Fibroblast of skin of back (primary cell): ENCODE measurements around the gene CCNH. TPM values are rescaled to one million over a fixed set of nuclear protein-coding genes. Genes with fewer than 3 reads are reported as not detected.

ENCODE experiments used
- DNase-seq: peaks from one replicate; pipeline ENCODE4 v3.0.0-alpha.2; 2013
- polyA plus RNA-seq, 2 experiments: library from polyadenylated mRNA; unstranded; fragments of 120-200 nt; gene quantifications; one replicate each; pipeline ENCODE4 v1.2.1, GENCODE V29; 2013; ENCODE audit not compliant: insufficient read length in 2 of 2

The CCNH gene
- polyA plus RNA-seq (2013, experiment 1 of 2; ENCODE audit: insufficient read length), result 29.8 TPM
- polyA plus RNA-seq (2013, experiment 2 of 2; ENCODE audit: insufficient read length), result 27.3 TPM

DNA sequence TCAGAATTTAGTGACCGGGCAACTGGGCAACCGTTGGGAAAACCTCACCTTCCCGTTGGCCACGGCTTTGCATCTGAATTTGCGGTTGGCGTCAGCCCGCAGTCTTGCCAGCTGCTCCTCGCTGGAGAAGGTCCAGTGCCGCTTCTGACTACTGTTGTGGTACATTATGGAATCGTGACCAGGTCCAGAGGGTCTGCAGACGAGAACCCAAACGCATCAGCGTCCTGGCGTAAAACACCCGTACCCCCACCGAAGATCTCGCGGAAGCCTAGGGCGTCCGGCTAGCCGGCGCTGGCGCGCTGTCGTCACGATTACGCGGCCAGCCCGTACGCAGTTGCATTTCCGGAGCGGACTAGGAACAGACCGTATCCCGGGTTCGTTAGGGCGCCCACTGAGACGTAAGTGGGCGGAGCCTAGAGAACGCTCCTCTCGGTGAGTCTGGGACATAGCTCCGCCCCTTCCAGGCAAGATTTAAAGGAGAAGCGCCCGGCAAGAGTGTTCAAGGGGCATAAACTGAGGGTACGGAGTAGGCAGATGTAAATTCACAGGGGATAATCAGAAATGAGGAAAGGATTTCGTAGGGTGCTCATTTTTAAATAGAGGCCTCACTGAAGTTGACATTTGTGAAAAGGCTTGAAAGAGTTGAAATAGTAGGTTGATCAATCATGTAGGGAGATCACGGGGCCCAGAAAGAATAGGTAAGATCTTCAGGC lies at the start of gene CCNH:
CCNH (minus strand) TSS at position 301 of the 713 bp plus-strand sequence; CDS start at position 165, 136 bp downstream.
- peak; percentile 98 for DNase-seq

DNA sequence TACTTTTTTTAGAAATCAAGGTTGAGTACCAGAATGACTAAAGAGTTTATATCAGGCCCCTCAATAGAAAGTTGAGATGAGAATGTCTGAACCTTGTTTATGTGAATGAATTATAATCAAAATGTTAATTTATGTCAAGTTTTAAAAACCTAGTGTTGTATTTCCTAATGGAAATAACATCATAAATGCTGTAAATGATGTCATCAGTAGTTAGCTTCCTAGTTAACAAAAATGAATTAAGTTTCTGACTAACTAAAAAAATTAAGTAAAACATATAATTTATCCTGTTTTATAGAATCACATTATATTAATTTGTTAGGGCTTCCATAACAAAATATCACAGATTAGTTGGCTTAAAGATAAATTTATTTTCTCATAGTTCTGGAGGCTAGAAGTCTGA lies 45.0 kb upstream of the CCNH start:
- DNase-seq, result no peak

DNA sequence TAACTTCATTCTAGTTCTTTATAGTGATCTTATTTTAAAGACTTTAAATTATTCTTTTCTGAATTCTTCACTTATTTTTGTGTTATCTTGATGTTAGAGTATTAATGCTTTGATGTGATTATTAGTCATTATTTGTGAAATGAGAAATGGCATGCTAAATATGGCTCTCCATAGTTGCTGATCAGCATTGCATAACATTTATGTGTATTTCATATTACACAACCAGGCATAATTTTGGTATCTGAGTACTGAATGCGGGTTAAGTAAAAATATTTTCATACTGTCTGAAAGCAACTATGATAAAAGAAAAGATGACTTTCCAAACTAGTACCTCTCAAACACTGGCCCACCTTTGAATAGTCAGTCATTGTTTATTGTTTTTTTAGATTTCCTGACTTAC lies 41.1 kb upstream of the CCNH start:
- DNase-seq, result no peak

DNA sequence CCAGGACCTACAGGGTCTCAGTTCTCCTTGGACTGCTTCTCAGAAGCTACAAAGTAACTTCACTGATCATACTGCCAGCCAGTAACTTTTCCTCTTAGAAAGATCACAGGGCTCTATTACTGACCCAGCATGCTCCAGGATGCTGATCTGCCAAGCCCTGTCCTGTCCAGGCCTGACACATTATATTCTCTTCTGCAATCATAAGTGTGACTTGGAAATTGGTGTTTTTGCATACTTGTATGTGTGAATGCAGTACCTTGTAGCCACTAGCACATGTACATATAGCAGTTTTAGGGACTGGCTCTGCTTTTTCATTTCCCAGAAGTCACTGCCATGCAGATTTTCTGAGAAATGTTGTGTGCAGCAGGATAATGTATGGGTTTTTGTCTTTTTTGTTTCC lies 40.1 kb upstream of the CCNH start:
- DNase-seq, result no peak

DNA sequence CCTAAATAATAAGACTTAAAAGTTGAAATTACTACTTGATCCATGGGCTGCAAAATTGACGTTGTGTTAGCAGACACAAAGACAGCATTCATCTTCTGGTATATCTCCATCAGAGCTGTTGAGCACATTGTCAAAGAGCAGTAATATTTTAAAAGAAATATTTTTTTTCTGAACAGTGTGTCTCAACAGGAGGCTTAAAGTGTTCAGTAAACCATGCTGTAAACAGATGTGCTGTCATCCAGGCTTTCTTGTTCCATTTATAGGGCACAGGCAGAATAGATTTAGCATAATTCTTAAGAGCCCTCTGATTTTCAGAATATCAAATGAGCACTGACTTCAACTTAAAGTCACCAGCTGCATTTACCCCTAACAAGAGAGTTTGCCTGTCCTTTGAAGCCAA lies 29.7 kb upstream of the CCNH start:
- DNase-seq, result no peak

DNA sequence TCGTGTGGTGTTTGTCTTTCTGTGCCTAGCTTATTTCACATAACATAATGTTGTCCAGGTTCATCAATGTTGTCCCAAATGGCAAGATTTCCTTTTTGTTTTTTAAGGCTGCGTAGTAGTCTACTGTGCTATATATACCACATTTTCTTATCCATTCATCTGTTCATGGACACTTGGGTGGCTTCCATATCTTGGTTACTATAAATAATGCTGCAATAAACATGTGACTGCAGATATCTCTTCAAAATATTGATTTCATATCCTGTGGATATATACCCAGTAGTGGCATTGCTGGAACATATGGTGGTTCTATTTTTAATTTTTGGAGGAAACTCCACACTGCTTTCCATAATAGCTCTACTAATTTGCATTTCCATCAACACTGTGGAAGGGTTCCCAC lies 25.5 kb upstream of the CCNH start:
- no peak for DNase-seq

DNA sequence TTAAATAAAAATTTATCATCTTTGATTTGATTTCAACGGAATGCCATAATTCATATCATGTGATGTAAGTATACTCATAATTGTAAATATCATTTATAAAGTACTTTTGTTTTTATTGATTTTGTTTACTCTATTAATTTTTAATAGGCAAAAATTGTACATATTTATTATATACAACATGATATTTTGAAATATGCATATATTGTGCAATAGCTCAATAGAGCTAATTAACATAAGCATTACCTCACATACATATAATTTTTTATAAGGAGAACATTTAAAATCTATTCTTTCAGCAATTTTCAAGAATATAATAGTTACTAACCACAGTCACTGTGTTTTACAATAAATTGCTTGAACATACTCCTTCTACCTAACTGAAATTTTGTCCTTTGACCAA lies 25.0 kb upstream of the CCNH start:
- DNase-seq, result no peak

DNA sequence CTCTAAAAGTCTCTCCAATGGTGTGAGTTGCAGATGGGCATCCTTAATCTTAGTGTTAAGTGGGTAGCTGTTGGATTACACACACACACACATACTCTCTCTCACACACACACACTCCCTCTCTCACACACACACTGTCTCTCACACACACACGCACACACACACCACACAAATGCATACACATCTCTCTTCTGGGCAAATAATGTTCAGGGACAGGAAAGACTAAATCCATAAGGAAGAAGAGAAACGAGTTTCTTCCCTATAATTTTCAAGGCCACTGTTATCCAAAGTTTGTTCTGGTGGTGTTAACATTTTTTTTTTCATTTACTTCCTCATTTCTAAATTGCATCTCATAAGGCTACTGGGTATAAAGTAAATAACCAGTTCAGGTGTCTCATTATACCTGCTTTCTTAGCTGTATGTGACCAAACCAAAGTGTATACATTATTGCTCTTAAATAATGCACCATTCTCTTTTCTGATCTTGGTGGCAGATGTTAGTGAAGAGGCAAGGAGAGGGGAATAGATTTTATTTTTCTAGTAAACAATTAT lies 22.5 kb upstream of the CCNH start:
- no peak for DNase-seq

DNA sequence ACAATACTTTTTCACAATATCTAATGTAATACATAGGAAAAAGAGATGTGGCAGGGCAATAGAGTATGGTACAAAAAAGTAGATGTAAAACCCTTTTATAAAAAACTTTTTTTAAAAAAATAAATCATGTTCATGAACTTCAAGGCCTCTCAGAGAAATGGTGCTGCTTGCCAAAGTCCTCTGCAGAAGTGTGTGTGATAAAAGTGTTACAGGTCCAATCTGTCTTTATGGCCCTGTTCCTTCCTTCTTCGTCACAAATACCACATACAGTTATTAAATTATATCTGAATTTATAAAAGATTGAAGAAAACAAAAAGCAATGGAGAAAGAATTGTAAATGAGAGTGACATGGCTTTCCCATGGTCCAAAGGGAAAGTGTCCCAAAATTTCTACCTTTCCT lies 21.7 kb upstream of the CCNH start:
- DNase-seq, result no peak

DNA sequence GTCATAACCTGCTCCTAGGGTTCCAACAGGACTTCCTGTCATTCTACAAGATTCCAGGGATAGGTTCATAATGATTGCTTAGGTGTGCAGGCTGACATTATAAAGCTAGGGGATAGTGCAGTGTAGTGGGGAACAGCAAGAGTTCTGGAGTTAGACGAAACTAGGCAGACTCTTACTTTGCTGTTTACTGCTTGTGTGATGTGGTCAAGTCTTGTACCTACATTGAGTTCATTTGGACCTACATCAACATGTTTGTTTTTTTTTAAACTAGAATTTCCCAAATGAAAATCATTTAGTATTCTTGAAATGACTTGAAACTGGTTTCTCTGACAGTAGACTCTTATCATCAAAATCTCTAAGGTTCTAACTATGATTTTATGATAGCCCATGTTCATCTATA lies 21.2 kb upstream of the CCNH start:
- no peak for DNase-seq

DNA sequence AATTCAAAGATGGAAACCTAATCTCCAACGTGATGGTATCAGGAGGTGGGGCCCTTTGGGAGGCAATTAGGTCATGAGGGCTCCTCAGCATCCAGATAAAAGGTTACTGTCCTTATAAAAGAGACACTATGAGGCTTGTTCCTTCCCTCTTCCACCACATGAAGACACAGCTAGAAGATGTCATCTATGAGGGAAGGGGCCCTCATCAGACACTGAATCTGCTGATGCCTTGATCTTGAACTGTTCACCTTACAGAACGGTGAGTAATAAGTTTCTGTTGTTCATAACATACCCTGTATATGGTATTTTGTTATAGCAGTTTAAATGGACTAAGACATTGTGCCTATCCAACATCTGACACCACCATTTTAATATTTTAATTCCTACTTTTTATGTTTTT lies 19.7 kb upstream of the CCNH start:
- no peak for DNase-seq

DNA sequence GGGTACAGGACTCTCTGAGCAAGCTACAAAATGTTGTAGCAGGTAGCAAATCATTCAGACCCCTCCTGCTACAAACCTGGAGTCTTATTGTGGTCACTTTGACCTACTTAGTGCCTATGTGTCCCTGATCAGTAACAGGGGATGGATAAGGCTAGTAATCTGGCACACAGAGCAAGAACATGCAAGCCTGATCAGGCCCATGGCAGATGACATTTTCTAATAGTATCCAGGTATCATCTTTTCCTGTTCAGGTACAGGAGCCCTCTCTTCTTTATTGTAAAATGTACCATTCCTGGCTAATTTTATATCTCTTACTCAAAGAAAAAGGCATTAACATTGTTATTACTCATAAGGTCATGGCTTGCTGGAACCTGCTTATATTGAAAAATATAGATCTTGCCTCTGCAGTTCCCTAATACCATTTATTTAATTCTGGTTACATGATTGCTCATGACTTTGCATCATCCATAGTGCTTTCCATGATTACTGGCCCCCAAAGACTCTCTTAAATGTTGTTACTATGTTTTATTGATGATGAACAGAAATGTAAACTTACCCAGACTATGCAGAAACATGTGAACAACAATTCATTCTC lies 18.2 kb upstream of the CCNH start:
- no peak for DNase-seq

DNA sequence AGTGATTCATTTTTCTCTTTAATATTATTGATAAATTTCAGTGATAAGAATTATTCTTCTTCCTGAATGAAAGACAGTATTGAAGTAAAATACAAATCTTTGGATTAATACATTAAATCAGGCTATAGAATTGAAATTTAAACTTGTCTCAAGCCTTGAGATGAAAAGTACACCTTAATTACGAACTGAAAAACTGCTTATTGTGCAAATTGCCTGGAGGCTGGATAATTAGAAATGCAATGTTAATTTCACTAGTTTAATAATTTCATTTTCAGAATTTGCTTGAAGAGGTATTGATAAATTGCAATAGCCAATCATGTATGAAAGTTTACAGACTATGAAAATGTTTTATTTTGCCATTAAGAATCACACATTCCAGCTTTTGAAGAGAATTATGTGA lies 11.0 kb upstream of the CCNH start:
- DNase-seq, result no peak

DNA sequence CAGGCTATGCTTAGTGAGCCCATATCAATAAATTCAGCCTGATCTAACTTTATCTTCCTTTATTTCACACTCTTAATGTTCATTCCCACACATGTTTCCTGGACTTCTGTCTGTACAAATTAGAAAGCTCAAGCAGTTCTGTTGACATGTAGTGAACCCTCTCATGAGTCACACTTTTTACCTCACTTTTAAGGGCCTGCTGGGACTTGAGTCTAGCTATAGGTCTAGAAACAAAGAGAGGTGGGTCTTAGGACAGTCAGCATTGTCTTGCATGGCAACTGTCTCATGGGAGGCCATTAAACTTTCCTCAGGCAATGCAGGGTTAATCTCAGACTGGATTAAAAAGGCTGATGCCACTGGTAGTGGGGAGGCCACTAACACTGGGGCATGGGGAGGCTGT lies 8.6 kb upstream of the CCNH start:
- DNase-seq, result no peak

DNA sequence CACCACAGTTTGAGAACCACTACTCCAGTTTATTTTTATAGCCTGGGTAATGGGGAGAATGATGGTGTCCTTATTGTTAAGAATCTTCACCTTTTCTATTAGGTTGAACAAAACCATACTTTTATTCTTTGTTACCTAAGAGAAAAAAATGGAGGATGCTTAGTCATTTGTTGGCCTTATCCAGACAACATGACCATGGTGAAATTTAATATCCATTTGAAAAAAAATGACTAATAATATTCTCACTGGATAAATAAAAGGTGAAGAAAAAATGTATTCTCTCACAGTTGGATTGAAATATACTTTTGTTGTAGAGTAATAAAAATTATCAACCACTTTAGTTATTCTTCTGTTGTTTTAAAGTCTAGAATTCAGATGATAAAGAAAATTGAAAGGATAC lies 5.8 kb upstream of the CCNH start:
- no peak for DNase-seq

DNA sequence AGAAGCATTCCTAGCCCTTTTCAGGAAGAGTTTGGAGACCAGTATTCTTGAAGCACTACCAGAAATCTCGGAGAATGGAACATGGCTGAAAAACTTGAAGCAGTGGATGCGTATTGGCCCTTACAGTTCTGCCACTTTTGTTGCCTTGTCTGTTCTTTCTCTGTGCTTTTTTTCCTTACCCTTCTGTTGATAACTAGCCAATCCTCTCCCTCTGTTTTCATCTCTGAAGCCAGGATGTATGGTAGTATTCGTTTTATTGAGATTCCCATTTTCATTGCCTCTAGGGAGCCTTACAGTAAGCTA lies 564 bp upstream of the CCNH start:
- DNase-seq, result no peak

DNA sequence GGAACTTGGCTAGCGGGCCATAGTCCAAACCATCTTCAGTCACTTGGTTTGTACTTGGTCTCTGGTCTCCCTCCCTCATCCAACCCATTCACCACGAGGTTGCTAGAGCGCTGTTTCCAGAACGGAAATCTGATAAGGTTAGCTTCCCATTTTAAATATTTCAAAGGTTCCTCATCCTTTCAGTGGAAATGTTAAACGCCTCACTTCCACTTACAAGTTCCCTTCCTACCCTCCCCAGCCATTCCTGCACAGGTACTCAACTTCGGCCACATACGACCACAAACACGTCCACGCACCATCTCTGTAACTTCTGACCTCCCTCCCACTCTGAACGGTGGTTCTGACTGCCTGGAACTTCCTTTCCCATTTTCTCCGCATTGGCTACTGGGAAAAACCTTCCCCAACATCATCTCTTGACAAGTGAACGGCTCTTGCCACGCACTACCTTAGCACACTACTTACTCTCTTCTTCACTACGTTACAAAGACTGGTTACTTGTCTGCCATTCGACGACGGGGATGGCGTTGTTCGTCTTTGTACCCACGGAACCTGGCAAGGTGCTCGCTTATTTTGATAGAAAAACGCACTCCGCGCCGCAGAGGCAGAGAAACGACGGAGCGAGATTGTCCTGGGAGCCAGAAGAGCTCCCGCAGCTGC lies 629 bp downstream of the CCNH start:
- DNase-seq, result peak; percentile 26

DNA sequence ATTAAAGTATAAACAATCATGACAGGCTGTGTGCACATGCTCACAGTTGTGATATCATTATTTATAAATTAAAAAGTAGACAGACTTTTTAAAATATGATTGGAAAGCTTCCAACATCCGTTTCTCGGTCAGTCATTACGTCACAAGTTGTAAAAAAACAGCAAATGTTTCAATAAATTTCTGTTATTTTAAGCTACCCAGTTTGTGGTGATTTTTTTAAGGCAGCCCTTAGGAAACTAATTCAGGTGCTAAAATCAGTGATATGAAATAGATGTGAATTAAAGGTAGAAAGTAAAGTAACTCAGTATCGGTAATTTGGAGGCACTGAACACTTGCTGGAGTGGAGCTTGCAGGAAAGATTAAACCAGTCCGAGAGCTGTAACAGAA lies 1.2 kb downstream of the CCNH start:
- DNase-seq, result no peak

DNA sequence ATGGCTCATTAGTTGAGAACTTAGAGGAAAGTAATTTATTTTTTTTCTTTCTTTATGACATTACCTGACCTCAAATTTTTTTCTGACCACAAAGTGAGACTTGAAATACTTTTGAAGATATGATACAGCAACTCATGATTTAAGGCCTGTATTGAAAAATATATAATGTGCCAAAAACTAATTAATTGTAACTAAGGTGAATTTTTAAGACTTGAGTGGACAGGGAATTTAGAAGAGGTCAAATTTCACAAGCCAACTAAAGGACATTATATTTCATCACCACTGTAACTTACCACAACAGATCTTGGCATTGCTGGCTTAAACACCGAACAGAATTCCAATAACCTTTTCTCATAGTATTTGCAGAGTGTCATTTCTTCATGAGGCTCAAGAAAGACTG lies 1.8 kb downstream of the CCNH start:
- DNase-seq, result no peak

DNA sequence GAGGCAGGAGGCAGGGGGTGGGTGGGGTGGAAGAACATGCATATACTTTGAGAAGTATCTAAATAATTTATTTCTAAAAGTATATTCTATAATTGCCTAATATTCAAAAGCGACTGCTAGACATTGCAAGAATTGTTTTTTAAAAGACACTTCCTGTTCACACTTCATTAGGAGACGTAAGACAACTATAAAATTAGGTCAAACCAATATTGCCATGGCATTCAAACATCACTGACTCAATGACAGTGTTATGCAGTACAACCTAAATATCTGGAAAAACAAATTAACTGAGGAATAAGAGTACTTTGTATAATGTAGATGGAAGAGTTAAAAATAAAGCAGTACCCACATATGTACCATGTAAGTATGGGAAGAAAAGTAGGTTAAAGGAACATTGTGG lies 4.5 kb downstream of the CCNH start:
- no peak for DNase-seq

DNA sequence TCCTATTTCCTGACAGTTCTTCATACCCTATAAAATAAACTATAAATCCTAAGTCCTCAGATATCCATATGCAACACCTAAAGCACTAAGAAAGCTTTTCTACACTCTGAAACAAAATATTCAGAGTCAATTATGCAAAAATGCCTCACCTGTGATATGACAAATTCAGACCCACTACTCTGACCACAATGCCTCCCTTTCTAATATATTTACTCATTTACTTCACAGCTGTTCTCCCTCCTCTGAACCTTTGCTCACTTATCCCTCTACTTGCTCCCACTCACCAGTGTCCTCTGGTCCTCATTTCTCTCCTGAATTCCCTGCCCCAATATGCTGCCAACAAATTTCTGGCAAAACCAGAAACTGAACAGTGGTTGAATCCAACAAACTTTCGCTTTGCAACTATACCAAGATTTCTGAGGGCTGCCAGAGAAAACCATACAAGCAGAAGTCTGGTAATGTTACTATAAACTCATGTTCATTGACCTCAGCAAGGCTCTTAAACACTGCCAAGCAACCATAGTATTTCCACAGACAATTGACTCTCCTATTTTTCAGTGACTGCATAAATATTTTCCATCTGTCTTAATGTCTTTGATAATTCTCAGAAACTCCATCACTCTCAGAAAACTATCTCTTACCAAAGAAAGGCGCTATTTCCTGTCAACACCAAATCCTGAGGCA lies 7.1 kb downstream of the CCNH start:
- no peak for DNase-seq

DNA sequence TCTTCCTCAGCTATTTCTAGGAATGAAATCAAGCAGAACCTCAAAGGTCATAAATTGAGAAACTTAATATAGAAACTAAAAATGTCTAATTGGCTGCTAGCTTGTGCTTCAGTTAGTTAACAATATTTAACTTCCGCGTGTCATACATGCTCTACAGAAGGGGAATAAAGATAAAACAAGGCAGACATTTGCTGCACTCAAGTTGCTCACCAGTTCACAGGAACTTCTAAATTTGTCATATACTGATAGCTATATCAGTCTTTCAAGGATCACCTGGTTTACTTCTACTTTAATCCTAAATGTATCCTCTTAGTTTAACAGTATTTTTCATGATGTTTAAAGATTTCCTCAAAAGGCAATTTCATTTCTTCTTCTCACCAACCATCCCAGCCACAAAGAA lies 8.4 kb downstream of the CCNH start:
- no peak for DNase-seq

DNA sequence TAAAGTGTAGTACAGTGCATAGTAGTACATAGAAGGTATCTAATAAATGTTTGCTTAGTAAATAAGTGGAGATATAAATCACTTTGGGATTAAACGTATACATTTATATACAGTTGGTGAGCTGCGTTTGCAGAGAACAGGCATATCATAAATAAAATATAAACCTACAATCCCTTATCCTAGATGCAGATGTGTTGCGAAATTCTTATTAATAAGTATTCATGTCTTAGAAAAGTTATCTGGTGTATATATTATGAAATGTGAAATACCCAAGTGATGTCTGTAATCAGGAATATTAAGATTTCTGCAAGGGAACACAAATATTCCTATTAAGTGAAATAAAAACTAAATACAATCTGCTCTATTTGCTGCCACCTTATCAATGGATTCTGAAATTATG lies 8.8 kb downstream of the CCNH start:
- DNase-seq, result no peak

DNA sequence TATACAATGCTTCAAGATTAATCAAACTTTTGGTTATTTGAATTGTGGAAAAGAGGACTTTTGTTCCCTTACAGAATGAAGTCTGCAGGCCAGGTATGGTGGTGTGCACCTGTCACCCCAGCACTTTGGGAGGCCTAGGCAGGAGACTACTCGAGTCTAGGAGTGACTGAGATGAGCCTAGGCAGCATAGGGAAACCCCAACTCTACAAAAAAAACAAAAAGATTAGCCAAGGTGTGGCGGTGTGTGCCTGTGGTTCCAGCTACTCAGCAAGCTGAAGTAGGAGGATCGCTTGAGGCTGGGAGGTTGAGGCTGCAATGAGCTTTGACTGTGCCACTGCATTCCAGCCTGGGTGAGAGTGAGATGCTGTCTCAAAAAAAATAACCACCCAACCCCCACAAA lies 9.3 kb downstream of the CCNH start:
- no peak for DNase-seq
